ENCODE results near the gene PHF19. TPM values are rescaled to one million over a fixed set of nuclear protein-coding genes. Genes with fewer than 3 reads are reported as not detected.

The PHF19 gene
- total RNA-seq, 1 donor from 2014 or later, result 55.3 TPM

GRCh38 chr9:120861935-120862334, 15.1 kb downstream of the PHF19 start:
- POLR2A ChIA-PET, result no interaction called here
- ATAC-seq (ENCODE audit: low read depth) (no peak), DNase-seq (no peak)
- intact Hi-C loops (cut with micrococcal nuclease), result no loop called here
- peaks cover 39% of the 10 kb centered on the region for H3K36me3 Mint-ChIP-seq (ENCODE audit: low read depth)
- H3K4me3 Mint-ChIP-seq, result no peak overlapping the region
- peaks cover 3% of the 10 kb centered on the region for H3K4me1 Mint-ChIP-seq
- H3K9me3 Mint-ChIP-seq, result no peaks in the 10 kb centered on the region
- H3K27me3 Mint-ChIP-seq, result no peaks in the 10 kb centered on the region
- H3K27ac Mint-ChIP-seq, result no peak overlapping the region
- CTCF ChIA-PET, result no interaction called here
- no peak for TF ChIP-seq CTCF (IDR thresholded peaks at IDR 0.05)

GRCh38 chr9:120860083-120860482, 16.9 kb downstream of the PHF19 start:
- no peak for TF ChIP-seq CTCF (IDR thresholded peaks at IDR 0.05)
- no peak for ATAC-seq (ENCODE audit: low read depth)
- H3K9me3 Mint-ChIP-seq, result no peaks in the 10 kb centered on the region
- H3K36me3 Mint-ChIP-seq (ENCODE audit: low read depth), result peaks cover 36% of the 10 kb centered on the region
- no peaks in the 10 kb centered on the region for H3K27me3 Mint-ChIP-seq
- POLR2A ChIA-PET, result no interaction called here
- intact Hi-C loops (cut with micrococcal nuclease), result no loop called here
- H3K4me3 Mint-ChIP-seq, result no peak overlapping the region
- CTCF ChIA-PET, result no interaction called here
- H3K4me1 Mint-ChIP-seq, result peaks cover 3% of the 10 kb centered on the region
- DNase-seq, result no peak
- H3K27ac Mint-ChIP-seq, result no peak overlapping the region

- Mint-ChIP-seq H3K4me3 (no peak overlapping the region), H3K36me3 (ENCODE audit: low read depth) (peaks cover 36% of the 10 kb centered on the region), H3K27ac (no peak overlapping the region), H3K9me3 (no peaks in the 10 kb centered on the region), H3K27me3 (no peaks in the 10 kb centered on the region), H3K4me1 (peaks cover 3% of the 10 kb centered on the region)
- ATAC-seq (ENCODE audit: low read depth), result no peak
- ChIA-PET POLR2A (no interaction called here), CTCF (no interaction called here)
- no peak for TF ChIP-seq CTCF (IDR thresholded peaks at IDR 0.05)
- no peak for DNase-seq
- intact Hi-C loops (cut with micrococcal nuclease), result no loop called here
Observed at GRCh38 chr9:120859361-120859760, 17.6 kb downstream of the PHF19 start.

GRCh38 chr9:120857902-120858301, 19.1 kb downstream of the PHF19 start:
- Mint-ChIP-seq H3K27me3 (no peaks in the 10 kb centered on the region), H3K27ac (no peak overlapping the region)
- no peak for ATAC-seq (ENCODE audit: low read depth)

GRCh38 chr9:120857481-120857880, 19.5 kb downstream of the PHF19 start:
- CTCF ChIA-PET, result no interaction called here
- intact Hi-C loops (cut with micrococcal nuclease), result no loop called here

More at GRCh38 chr9:120857902-120858301, 19.1 kb downstream of the PHF19 start:
- no peak overlapping the region for H3K4me3 Mint-ChIP-seq
- TF ChIP-seq CTCF (IDR thresholded peaks at IDR 0.05), result no peak
- H3K36me3 Mint-ChIP-seq (ENCODE audit: low read depth), result peaks cover 32% of the 10 kb centered on the region
- peaks cover 3% of the 10 kb centered on the region for H3K4me1 Mint-ChIP-seq
- CTCF ChIA-PET, result no interaction called here
- POLR2A ChIA-PET, result interaction anchor here (1.0 kb wide), 1 partner anchor 65 kb away, joined by 3 read pairs; the partner anchor contains the start of gene FBXW2
- no peaks in the 10 kb centered on the region for H3K9me3 Mint-ChIP-seq
- intact Hi-C loops (cut with micrococcal nuclease), result no loop called here
- no peak for DNase-seq

More at GRCh38 chr9:120857481-120857880, 19.5 kb downstream of the PHF19 start:
- Mint-ChIP-seq H3K9me3 (no peaks in the 10 kb centered on the region), H3K27me3 (no peaks in the 10 kb centered on the region), H3K4me1 (peaks cover 3% of the 10 kb centered on the region), H3K27ac (no peak overlapping the region), H3K36me3 (ENCODE audit: low read depth) (peaks cover 30% of the 10 kb centered on the region), H3K4me3 (no peak overlapping the region)
- POLR2A ChIA-PET, result interaction anchor here (1.0 kb wide), 1 partner anchor 64 kb away, joined by 3 read pairs; the partner anchor contains the start of gene FBXW2
- DNase-seq (no peak), ATAC-seq (ENCODE audit: low read depth) (no peak)
- TF ChIP-seq CTCF (IDR thresholded peaks at IDR 0.05), result no peak

Data from activated B cell treated with CpG ODN at 0.5 μM for 24 hours (primary cell).